Subcutaneous abdominal adipose tissue (tissue), 5 donors: ENCODE results near the gene TASOR2.

Experiments
- H3K27ac ChIP-seq: one replicate; pipeline ENCODE4 v1.7.0; 2013; ENCODE audit warnings: low read depth, mild to moderate bottlenecking, inconsistent platforms, low read length, moderate library complexity
- H3K27me3 ChIP-seq, 5 donors: one replicate each; pipeline ENCODE4 v1.7.0; 2013; ENCODE audit warnings: low read length in 5 of 5, inconsistent platforms in 1 of 5; ENCODE audit not compliant: control insufficient read depth in 5 of 5, insufficient read depth in 4 of 5
- H3K36me3 ChIP-seq, 5 donors: one replicate each; pipeline ENCODE4 v1.7.0; 2013; ENCODE audit warnings: low read length in 5 of 5; ENCODE audit not compliant: control insufficient read depth in 5 of 5, insufficient read depth in 5 of 5
- H3K4me1 ChIP-seq, 5 donors: one replicate each; pipeline ENCODE4 v1.7.0; 2013; ENCODE audit warnings: low read length in 5 of 5, mild to moderate bottlenecking in 3 of 5, moderate library complexity in 1 of 5; ENCODE audit not compliant: control insufficient read depth in 5 of 5, insufficient read depth in 5 of 5
- H3K4me3 ChIP-seq, 5 donors: one replicate each; pipeline ENCODE4 v1.7.0; 2013; ENCODE audit warnings: low read length in 5 of 5, low read depth in 1 of 5
- H3K9ac ChIP-seq, 5 donors: one replicate each; pipeline ENCODE4 v1.7.0; 2013; ENCODE audit warnings: low read length in 5 of 5, mild to moderate bottlenecking in 4 of 5, moderate library complexity in 3 of 5
- H3K9me3 ChIP-seq, 5 donors: one replicate each; pipeline ENCODE4 v1.7.0; 2013; ENCODE audit warnings: low read length in 5 of 5; ENCODE audit not compliant: control insufficient read depth in 5 of 5
- donor health status: healthy.
- donor health status: healthy.
- donor health status: healthy.
- donor health status: healthy.
- donor health status: healthy.

The TASOR2 gene, protein sequence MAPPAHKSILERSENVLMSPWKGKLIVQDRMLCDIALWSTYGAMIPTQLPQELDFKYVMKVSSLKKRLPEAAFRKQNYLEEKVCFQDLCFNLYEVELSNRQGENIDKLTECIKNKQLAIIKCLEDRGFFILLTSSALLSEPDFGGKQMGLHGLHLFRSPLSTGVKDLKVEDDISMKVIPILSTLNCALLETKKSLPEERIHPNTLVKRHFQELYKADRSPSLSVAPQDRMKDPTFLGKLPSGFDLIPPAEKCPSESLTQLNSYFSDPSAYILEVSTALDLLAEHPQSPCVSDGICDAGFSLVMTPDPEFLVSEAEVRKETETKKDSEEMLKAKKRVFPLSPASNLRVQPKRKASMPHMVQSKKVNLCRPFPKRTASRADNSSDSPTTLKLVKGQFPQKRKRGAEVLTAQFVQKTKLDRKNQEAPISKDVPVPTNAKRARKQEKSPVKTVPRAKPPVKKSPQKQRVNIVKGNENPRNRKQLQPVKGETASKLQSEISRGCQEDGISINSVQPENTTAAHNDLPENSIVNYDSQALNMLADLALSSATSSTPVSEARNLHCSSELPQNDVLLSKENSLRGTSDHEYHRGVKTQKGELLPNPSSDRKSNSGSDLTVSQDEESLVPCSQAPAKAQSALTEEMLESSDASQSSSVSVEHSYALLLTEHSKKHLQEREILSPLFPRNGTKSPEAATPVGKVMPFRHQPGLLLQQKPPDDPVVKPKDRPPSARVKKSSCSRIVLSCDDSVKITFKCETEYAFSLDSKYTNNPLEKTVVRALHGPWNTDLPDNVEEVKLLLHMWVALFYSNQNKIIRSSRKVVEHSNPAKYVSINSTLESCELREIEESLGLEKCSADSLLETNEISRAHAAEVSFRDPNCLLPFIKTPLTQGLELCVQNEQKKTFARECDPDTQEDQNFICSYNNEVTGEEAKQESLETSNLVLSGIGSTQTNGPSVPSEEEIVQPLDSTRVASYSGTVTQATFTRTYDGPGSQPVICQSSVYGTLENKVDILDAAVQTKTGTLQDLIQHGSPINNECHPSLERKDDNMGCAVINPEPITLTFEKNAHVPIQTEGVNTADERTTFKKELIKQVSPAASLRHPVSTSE (N-terminal part only)

DNA sequence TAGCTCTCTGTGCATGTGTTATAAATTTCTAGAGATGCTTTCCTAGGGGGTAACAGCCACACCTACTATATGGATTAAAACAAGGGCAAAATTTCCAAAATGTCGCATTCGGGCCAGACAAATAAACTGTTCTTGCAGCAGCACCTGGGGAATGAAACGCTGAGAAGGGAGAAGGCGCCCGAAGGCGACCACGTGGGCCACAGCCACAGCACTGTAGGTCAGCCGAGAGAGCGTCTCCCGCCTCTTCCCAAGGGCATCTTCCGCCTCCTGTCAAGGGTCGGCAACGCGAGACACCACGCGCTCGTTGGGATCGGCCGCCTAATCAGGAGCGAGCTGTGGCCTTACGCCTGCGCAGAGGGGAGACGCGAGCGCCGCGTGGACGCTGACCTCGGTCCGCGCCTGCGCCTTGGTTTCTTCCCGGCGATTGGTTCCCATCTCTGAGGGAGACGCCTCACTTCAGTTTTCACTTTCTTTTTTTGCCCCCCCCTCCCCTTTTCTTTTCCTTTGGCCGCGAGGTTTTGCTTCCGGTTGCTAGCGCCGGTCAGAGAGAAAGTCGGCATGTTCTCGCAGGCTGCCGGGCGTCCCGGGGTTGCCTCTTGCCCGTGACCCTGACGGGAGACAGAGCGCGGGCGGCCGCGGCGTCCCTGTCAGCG, at the start of gene TASOR2:
TASOR2 (plus strand) TSS at position 521 of the 653 bp plus-strand sequence. CDS start 35,805 bp downstream, outside the sequence.
- Histone ChIP-seq H3K27ac (peak within 1 kb of the TSS; percentile 90), H3K9ac (peak within 1 kb of the TSS; percentile 32 to 94 (median 87)), H3K4me3 (peak within 1 kb of the TSS; percentile 86 to 95 (median 94)), H3K27me3 (no peaks in the 10 kb centered on the region), H3K4me1 (peaks cover 0 to 23% (median 17%) of the 10 kb centered on the region in 5 donors), H3K36me3 (no peaks in the 10 kb centered on the region), H3K9me3 (no peaks in the 10 kb centered on the region)

DNA sequence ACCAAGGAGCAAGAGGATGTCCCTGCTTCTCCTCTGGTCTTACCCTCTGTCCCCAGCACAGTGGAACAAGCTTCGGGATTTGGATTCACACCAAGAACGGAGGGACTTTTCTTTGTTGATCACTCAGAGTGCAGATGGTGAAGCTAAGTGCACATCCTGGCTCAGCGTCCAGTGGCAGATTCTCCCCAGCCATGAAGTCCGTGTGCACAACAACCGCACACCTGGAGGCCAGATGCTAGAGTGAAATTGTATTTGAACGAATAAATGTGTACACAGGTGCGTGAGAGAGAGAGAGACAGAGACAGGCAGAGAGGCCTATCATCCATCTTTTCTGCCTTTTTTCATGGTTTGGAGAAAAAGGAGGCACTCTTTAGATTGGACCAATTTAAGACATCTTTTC, 49.7 kb upstream of the TASOR2 start:
- Histone ChIP-seq H3K36me3 (peaks cover 0 to 17% (median 17%) of the 10 kb centered on the region in 5 donors), H3K4me3 (no peak overlapping the region), H3K9ac (no peak overlapping the region), H3K4me1 (no peaks in the 10 kb centered on the region), H3K27me3 (no peaks in the 10 kb centered on the region), H3K9me3 (no peaks in the 10 kb centered on the region), H3K27ac (no peak overlapping the region)

DNA sequence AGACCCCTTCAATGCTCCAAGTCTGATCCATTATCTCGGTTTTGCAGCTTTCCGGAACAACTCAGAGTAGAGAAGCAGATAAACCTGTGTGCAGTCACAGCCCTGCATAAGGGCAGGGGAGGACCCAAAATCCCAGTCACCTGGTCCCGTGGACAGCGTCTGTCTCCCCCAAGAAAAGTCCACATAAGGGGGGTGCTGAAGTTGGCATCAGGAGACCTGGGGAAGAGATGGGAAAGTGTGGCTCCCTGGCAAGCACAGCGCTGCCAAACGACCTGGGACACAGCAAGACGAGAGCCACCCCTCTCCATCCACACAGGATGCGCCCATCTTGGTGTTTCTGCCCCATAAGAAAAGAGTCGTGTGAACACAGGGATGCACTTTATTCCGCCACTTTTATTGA, 46.1 kb upstream of the TASOR2 start:
- Histone ChIP-seq H3K36me3 (peaks cover 0 to 42% (median 38%) of the 10 kb centered on the region in 5 donors), H3K9me3 (no peaks in the 10 kb centered on the region), H3K27me3 (peaks cover 0 to 3% (median 0%) of the 10 kb centered on the region in 5 donors), H3K9ac (no peak overlapping the region), H3K27ac (no peak overlapping the region), H3K4me1 (peaks cover 0 to 4% (median 0%) of the 10 kb centered on the region in 5 donors), H3K4me3 (no peak overlapping the region)

DNA sequence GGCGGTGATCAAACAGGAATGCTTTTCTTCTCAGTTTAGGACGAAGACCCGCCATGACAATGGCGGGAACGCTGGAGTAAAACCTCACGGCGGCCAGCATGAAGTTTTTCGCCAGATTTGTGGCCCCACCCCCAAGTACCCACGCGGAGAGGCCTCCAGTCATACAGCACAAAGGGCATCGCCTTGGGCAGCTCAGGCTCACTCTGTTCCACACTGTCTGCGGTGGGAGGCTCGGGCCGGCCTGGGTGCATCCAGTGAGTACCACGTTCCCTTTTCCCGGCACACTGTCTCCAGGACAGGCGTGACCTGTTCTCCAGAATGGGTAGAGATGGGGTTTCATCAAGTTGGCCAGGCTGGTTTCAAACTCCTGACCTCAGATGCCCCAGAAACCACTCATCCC, 45.6 kb upstream of the TASOR2 start:
- no peak overlapping the region for H3K27ac ChIP-seq
- H3K9me3 ChIP-seq: no peaks in the 10 kb centered on the region
- H3K36me3 ChIP-seq: peaks cover 0 to 44% (median 38%) of the 10 kb centered on the region in 5 donors
- no peak overlapping the region for H3K9ac ChIP-seq
- peaks cover 0 to 4% (median 4%) of the 10 kb centered on the region in 5 donors for H3K4me1 ChIP-seq
- H3K27me3 ChIP-seq: peaks cover 0 to 3% (median 0%) of the 10 kb centered on the region in 5 donors
- H3K4me3 ChIP-seq: no peak overlapping the region

DNA sequence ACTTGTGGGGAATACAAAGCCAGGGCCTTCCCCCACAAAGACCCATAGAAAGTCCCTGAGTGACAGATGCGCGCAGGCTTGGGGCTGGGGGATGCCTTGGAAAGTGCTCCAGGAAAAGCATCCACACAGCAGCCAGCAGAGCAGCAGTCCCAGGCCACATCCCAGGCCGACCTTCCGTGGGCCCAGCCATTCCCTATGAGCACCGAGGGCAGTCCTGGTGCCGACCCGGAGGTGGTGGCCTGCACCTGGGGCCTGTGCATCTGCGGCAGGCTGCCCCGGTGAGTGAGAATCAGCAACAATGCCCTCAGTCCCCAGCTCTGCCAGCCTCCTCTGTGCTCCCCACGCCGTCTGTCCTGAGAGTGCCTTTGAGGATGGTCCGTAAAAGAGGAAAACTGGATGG, 44.6 kb upstream of the TASOR2 start:
- Histone ChIP-seq H3K9me3 (no peaks in the 10 kb centered on the region), H3K27ac (no peak overlapping the region), H3K9ac (no peak overlapping the region), H3K4me1 (peaks cover 0 to 9% (median 4%) of the 10 kb centered on the region in 5 donors), H3K36me3 (peaks cover 0 to 52% (median 38%) of the 10 kb centered on the region in 5 donors), H3K4me3 (no peak overlapping the region), H3K27me3 (peaks cover 0 to 3% (median 0%) of the 10 kb centered on the region in 5 donors)

DNA sequence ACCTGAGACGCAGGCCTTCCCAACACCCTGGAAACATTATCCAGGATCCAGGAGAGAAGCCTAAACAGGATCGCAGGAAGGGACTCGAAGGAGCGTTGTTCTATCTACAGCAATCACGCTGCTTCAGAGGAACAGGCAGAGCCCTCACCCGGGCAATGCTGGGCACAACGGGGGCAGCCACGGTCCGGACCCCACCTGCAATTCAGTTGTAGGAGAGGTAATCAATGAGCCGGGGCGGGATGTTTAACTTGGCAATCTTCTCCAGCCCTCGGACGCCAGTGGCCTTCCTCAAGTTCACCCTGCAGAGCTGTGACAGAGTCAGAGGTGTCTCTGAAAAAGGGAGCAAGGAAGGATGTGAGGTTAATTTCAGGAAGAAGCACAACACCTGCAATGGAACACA, 44.1 kb upstream of the TASOR2 start:
- H3K4me1 ChIP-seq: peaks cover 3 to 12% (median 8%) of the 10 kb centered on the region in 5 donors
- no peak overlapping the region for H3K4me3 ChIP-seq
- peaks cover 0 to 3% (median 0%) of the 10 kb centered on the region in 5 donors for H3K27me3 ChIP-seq
- H3K9ac ChIP-seq: no peak overlapping the region
- H3K36me3 ChIP-seq: peaks cover 0 to 52% (median 38%) of the 10 kb centered on the region in 5 donors
- H3K9me3 ChIP-seq: no peaks in the 10 kb centered on the region
- H3K27ac ChIP-seq: no peak overlapping the region

DNA sequence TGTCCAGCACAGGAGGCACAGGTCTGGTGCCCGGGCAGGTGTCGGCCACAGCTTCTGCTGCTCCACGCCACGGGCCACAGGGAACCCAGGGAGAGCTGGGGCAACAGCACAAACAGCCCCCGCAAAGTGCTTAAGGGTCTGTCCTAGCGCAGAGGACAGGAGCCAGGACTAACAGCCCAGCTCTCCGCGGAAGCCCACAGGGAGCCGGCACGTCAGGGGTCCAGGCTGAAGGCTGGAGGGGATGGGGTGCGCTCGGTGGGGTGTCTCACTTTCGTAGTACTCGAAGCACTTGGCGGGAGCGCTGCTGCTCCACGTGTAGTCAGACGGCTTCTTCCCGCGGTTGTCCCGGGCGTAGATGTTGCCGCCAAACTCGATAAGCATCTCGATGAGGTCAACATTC, 43.1 kb upstream of the TASOR2 start:
- peaks cover 0 to 3% (median 0%) of the 10 kb centered on the region in 5 donors for H3K27me3 ChIP-seq
- no peak overlapping the region for H3K27ac ChIP-seq
- H3K9ac ChIP-seq: no peak overlapping the region
- no peaks in the 10 kb centered on the region for H3K9me3 ChIP-seq
- H3K4me3 ChIP-seq: no peak overlapping the region
- peaks cover 4 to 20% (median 8%) of the 10 kb centered on the region in 5 donors for H3K4me1 ChIP-seq
- peaks cover 0 to 56% (median 38%) of the 10 kb centered on the region in 5 donors for H3K36me3 ChIP-seq

DNA sequence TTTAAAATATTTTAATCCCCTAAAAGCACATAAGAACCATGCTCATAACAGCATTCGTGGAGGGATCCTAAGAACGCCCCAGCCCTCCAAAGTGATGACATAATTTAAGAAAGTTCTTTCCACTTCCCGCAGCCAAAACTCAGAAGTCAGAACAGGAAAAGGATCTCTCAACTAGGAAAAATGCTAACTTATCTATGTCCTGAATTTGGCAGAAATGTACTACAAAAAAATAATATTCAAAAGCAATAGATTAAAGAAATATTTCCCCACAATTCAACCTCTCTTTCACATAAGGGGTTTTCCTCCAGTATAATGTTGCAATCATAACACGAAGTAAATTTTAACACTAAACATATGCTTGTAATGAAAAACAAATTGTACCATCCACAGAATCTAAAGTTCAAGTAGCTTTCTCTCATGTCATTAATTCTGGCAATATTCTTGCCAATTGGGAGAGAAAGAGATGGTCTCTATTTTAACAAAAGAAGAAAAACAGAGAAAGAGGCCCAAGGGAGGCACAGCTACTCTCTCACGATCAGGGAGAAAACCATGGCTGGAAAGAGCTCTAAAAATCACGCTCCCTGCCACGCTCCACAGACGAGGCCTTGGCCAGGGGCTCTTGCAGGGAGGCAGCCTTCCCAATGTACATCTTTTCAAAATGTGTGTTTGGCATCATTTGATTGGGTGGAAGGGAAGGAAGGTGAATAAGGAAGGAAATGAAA, 41.1 kb upstream of the TASOR2 start:
- H3K36me3 ChIP-seq: peaks cover 0 to 61% (median 42%) of the 10 kb centered on the region in 5 donors
- peak overlapping the region; percentile 60 for H3K27ac ChIP-seq
- H3K9me3 ChIP-seq: no peaks in the 10 kb centered on the region
- H3K4me3 ChIP-seq: no peak overlapping the region
- H3K9ac ChIP-seq: no peak overlapping the region
- peaks cover 4 to 22% (median 8%) of the 10 kb centered on the region in 5 donors for H3K4me1 ChIP-seq
- H3K27me3 ChIP-seq: peaks cover 0 to 3% (median 0%) of the 10 kb centered on the region in 5 donors

DNA sequence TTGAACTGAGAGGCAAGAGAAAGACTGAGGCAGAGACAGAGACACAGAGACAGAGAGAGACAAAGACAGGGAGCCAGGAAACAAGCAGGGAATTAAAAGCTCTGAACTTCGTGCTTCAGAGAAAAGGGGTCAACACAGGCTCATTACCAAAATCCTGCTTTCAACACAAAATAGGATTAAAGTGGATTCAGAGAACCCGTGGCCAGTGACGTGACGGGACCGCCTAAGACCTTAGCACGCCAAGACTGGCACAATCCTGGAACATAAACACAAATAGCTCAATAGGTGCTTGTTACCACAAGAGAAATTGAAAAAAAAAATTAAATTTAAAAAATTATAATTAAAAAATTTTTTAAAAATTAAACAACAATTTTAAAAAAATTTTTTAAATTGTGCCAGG, 39.7 kb upstream of the TASOR2 start:
- Histone ChIP-seq H3K9ac (peak overlapping the region in 1 of 5 donors; percentile 22), H3K9me3 (no peaks in the 10 kb centered on the region), H3K27ac (no peak overlapping the region), H3K4me3 (no peak overlapping the region), H3K36me3 (peaks cover 0 to 58% (median 34%) of the 10 kb centered on the region in 5 donors), H3K27me3 (peaks cover 0 to 3% (median 0%) of the 10 kb centered on the region in 5 donors), H3K4me1 (peaks cover 4 to 22% (median 8%) of the 10 kb centered on the region in 5 donors)
